Progenitor cell of endocrine pancreas (in vitro differentiated cells): ENCODE data around the gene BACE2. TPM values are rescaled to one million over a fixed set of nuclear protein-coding genes. Genes with fewer than 3 reads are reported as not detected.

Source experiments
- DNase-seq: peaks from one replicate; pipeline ENCODE4 v3.0.0; 2021; ENCODE audit warnings: low spot score; ENCODE audit not compliant: unreplicated experiment
- H3K27ac Mint-ChIP-seq: 2 replicates; pipeline ENCODE4 v1.8.0; 2021; ENCODE audit warnings: mild to moderate bottlenecking, moderate library complexity, mixed read lengths
- H3K27me3 Mint-ChIP-seq: 2 replicates; pipeline ENCODE4 v1.8.0; 2021; ENCODE audit warnings: mixed read lengths
- H3K36me3 Mint-ChIP-seq: 2 replicates; pipeline ENCODE4 v1.8.0; 2022; ENCODE audit warnings: mixed read lengths; ENCODE audit not compliant: insufficient read depth
- H3K4me1 Mint-ChIP-seq: 2 replicates; pipeline ENCODE4 v1.8.0; 2021; ENCODE audit warnings: low read depth, mixed read lengths
- H3K4me3 Mint-ChIP-seq: 2 replicates; pipeline ENCODE4 v1.8.0; 2021; ENCODE audit warnings: low read depth, mild to moderate bottlenecking, moderate library complexity, mixed read lengths
- H3K9me3 Mint-ChIP-seq: 2 replicates; pipeline ENCODE4 v1.8.0; 2021; ENCODE audit warnings: low read depth, mixed read lengths
- total RNA-seq: library from RNA; stranded (reverse); gene quantifications from 2 replicates; pipeline ENCODE4 v1.2.1, GENCODE V29; 2021
- TF ChIP-seq, protein P1 (sequence below): fragments of 200-600 bp; sonication (generic); IDR thresholded peaks from one replicate; pipeline ENCODE4 v1.5.0; 2021; ENCODE audit warnings: antibody characterized with exemption, mild to moderate bottlenecking; ENCODE audit not compliant: unreplicated experiment

The BACE2 gene
- total RNA-seq, 1 donor from 2014 or later: 13.4 TPM

DNA sequence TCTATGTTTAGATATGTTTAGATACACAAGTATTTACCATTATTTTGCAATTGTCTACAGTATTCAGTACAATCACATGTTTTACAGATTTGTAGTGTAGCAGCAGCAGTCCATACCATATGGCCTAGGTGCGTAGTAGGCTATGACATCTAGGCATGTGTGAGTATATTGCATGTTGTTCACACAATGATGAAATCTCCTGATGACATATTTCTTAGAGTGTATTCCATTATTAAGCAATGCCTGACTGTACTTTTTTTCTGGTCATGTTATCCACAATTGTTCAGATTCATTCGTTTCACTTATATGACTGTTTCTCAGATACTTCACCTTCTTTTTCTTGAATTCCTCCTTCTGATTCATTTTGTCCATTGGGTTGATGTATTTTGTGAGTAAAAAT lies 9.9 kb upstream of the BACE2 start:
- Mint-ChIP-seq H3K4me3 (no peak overlapping the region), H3K4me1 (no peaks in the 10 kb centered on the region), H3K27ac (no peak overlapping the region), H3K9me3 (peaks cover 9% of the 10 kb centered on the region), H3K27me3 (peaks cover 25% of the 10 kb centered on the region), H3K36me3 (peaks cover 3% of the 10 kb centered on the region)
- TF ChIP-seq, protein P1, sequence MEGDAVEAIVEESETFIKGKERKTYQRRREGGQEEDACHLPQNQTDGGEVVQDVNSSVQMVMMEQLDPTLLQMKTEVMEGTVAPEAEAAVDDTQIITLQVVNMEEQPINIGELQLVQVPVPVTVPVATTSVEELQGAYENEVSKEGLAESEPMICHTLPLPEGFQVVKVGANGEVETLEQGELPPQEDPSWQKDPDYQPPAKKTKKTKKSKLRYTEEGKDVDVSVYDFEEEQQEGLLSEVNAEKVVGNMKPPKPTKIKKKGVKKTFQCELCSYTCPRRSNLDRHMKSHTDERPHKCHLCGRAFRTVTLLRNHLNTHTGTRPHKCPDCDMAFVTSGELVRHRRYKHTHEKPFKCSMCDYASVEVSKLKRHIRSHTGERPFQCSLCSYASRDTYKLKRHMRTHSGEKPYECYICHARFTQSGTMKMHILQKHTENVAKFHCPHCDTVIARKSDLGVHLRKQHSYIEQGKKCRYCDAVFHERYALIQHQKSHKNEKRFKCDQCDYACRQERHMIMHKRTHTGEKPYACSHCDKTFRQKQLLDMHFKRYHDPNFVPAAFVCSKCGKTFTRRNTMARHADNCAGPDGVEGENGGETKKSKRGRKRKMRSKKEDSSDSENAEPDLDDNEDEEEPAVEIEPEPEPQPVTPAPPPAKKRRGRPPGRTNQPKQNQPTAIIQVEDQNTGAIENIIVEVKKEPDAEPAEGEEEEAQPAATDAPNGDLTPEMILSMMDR: no peak
- DNase-seq: no peak

DNA sequence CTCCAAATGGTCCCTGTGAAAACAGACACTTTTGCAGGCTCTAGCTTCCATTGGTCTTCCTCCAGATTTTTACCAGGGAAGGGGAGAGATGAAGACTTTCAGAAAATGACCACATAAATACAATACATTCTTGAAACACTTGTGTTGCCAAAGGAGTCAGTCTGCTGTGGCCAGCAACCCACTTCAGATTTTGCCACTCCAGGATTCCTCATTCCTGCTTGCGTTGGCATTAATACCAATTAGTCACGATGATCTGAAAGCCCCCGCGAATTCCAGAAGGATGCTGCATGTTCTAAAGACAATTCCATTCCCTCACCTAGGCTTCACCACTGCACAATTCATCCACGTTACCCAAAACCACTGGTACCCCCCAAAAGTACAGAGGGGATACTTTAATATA lies 7.9 kb upstream of the BACE2 start:
- Mint-ChIP-seq H3K4me3 (no peak overlapping the region), H3K36me3 (peaks cover 3% of the 10 kb centered on the region), H3K27ac (no peak overlapping the region), H3K27me3 (peaks cover 27% of the 10 kb centered on the region), H3K4me1 (peaks cover 7% of the 10 kb centered on the region), H3K9me3 (peaks cover 9% of the 10 kb centered on the region)
- no peak for DNase-seq
- TF ChIP-seq, protein P1: no peak

DNA sequence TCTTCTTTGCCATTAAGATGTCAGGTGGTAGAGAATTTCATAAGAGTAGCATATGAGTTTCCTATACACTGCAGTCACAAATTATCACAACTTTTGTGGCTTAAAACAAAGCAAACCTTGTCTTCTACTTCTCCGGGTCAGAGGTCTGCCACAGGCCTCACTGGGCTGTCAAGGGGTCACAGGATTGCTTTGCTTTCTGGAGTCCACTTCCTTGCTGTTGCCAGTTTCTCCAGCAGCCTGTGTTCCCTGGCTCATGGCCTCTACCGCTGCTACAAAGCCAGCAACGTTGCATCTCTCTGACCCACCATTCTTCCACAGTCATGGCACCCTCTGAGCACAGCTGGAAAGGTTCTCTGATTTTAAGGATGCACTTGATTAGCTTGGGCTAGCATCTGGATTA lies 6.5 kb upstream of the BACE2 start:
- H3K9me3 Mint-ChIP-seq: peaks cover 9% of the 10 kb centered on the region
- no peak overlapping the region for H3K4me3 Mint-ChIP-seq
- no peak for DNase-seq
- peaks cover 14% of the 10 kb centered on the region for H3K4me1 Mint-ChIP-seq
- peaks cover 3% of the 10 kb centered on the region for H3K36me3 Mint-ChIP-seq
- H3K27me3 Mint-ChIP-seq: peaks cover 39% of the 10 kb centered on the region
- TF ChIP-seq, protein P1: no peak
- no peak overlapping the region for H3K27ac Mint-ChIP-seq

DNA sequence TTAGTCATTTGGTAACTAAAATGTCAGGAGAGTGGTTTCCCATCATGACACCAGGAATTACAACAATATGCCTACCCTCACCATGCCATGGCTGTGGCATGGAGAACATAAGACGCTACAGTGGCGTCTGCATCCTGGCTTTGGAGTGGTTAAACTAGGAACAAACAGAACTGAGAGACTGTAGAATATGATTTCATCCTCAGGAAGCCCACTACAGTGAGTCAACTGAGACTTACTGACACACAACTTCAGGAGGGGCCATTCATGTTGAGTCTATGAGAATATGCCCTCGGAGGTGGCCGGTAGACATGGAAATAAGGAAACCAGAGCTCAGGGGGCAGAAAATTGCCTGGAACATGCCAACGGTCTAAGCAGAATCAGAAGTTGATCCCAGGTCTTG lies 5.9 kb upstream of the BACE2 start:
- no peak overlapping the region for H3K4me3 Mint-ChIP-seq
- TF ChIP-seq, protein P1: no peak

DNA sequence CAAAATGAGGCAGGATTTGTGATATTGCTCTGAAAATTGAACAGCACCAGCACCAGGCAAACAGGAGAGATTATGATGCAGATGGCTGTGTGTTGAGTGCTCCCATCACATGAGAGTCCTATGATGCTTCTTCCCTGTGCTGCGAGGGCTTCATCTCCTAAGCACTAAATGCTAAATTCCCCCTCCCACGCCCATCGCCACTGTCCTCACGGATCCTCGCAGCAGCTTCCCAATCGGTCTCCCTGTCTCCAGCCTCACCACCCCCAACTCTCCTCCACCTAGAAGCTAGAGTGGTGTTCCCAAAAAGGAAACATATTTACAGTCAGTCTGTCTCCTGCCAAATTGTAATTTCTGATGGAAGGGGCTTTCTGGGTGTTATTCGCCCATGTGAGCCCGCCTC lies 4.9 kb upstream of the BACE2 start:
- H3K27me3 Mint-ChIP-seq: peaks cover 41% of the 10 kb centered on the region
- DNase-seq: no peak
- peak overlapping the region; percentile 53 for H3K27ac Mint-ChIP-seq
- no peak overlapping the region for H3K4me3 Mint-ChIP-seq
- H3K36me3 Mint-ChIP-seq: peaks cover 3% of the 10 kb centered on the region
- TF ChIP-seq, protein P1: no peak
- H3K4me1 Mint-ChIP-seq: peaks cover 16% of the 10 kb centered on the region
- peaks cover 8% of the 10 kb centered on the region for H3K9me3 Mint-ChIP-seq

More for the DNA sequence above, 5.9 kb upstream of the BACE2 start:
- peaks cover 16% of the 10 kb centered on the region for H3K4me1 Mint-ChIP-seq
- H3K36me3 Mint-ChIP-seq: peaks cover 3% of the 10 kb centered on the region
- no peak for DNase-seq
- H3K27me3 Mint-ChIP-seq: peaks cover 41% of the 10 kb centered on the region
- no peak overlapping the region for H3K27ac Mint-ChIP-seq
- peaks cover 9% of the 10 kb centered on the region for H3K9me3 Mint-ChIP-seq
